ENCODE measurements around the gene ADAMTS12.

The ADAMTS12 gene

DNA sequence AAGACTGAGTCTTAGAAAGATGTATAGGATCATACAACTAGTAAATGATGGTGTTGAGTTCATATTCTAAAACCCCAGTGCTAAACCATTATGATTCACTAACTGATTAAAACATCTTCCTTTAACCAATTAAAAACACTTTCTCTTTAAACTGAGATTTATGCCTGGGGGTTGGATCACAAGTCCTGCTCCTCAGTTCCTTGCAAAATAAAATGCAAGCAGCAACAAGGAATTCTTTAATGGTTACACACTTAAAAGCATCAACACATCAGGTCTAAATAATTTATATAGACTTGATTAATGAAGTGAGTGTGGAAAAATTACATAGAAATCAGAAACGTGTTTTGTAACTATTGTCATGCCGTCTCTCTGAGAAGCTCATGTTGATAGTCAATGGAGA is 261.8 kb downstream of the ADAMTS12 start:
- TF ChIP-seq, protein P1, sequence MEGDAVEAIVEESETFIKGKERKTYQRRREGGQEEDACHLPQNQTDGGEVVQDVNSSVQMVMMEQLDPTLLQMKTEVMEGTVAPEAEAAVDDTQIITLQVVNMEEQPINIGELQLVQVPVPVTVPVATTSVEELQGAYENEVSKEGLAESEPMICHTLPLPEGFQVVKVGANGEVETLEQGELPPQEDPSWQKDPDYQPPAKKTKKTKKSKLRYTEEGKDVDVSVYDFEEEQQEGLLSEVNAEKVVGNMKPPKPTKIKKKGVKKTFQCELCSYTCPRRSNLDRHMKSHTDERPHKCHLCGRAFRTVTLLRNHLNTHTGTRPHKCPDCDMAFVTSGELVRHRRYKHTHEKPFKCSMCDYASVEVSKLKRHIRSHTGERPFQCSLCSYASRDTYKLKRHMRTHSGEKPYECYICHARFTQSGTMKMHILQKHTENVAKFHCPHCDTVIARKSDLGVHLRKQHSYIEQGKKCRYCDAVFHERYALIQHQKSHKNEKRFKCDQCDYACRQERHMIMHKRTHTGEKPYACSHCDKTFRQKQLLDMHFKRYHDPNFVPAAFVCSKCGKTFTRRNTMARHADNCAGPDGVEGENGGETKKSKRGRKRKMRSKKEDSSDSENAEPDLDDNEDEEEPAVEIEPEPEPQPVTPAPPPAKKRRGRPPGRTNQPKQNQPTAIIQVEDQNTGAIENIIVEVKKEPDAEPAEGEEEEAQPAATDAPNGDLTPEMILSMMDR (IDR thresholded peaks at IDR 0.05), result no peak
- Histone ChIP-seq H2AFZ (no peak overlapping the region), H3K4me1 (no peaks in the 10 kb centered on the region), H3K4me2 (ENCODE audit: low read length) (no peak overlapping the region), H3K4me3 (ENCODE audit: low read depth, low read length) (no peak overlapping the region), H3K9ac (no peak overlapping the region), H3K27me3 (ENCODE audit: control insufficient read depth, insufficient read depth, low read length) (no peaks in the 10 kb centered on the region), H3K27ac (no peak overlapping the region), H3K79me2 (no peaks in the 10 kb centered on the region), H3K9me3 (ENCODE audit: control insufficient read depth, low read length) (no peaks in the 10 kb centered on the region), H3K36me3 (ENCODE audit: control insufficient read depth, insufficient read depth, low read length) (no peaks in the 10 kb centered on the region)

DNA sequence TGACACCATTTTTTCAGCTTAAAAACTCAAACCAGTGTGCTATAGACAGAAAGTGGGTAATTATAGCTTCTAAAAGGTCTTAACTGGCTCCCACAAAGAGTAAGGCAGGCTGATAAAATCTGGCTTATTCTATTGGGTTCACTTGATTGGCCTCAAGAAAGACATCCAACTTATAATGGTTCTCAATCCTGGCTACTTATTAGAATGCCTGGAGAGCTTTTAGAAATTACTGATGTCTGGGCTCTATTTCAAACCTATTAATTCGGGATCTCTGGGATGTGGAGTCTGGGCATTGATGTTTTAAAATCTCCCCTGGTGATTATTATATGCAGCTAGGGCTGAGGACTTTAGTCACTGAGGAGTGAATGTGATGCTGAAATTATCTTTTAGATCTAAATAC is 263.0 kb downstream of the ADAMTS12 start:
- Histone ChIP-seq H3K4me3 (ENCODE audit: low read depth, low read length) (no peak overlapping the region), H3K27me3 (ENCODE audit: control insufficient read depth, insufficient read depth, low read length) (no peaks in the 10 kb centered on the region)

DNA sequence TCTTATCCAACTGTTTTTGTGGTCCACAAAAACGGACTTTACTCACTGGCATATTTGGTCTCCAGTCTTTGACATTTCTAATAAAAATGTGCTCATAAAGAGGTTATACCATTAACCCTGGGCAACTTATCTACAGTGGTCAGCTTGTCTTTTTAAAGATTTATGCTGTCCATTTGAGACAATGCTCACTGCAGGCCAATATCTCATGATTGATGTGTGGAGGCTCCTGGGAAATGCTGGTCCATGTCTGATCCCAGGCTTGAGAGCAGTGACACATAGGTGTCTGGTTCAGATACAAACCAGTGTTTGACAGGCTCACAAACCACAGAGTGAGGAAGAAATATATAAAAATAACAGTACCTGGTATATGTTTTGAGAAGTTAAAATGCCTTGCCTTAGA is 270.3 kb downstream of the ADAMTS12 start:
- Histone ChIP-seq H3K79me2 (no peaks in the 10 kb centered on the region), H3K4me2 (ENCODE audit: low read length) (no peak overlapping the region), H3K9ac (no peak overlapping the region), H3K36me3 (ENCODE audit: control insufficient read depth, insufficient read depth, low read length) (no peaks in the 10 kb centered on the region), H2AFZ (no peak overlapping the region), H3K4me3 (ENCODE audit: low read depth, low read length) (no peak overlapping the region), H3K9me3 (ENCODE audit: control insufficient read depth, low read length) (no peaks in the 10 kb centered on the region), H3K27me3 (ENCODE audit: control insufficient read depth, insufficient read depth, low read length) (no peaks in the 10 kb centered on the region), H3K4me1 (no peaks in the 10 kb centered on the region), H3K27ac (no peak overlapping the region)
- TF ChIP-seq, protein P1 (IDR thresholded peaks at IDR 0.05), result no peak

More for the DNA sequence above, 263.0 kb downstream of the ADAMTS12 start:
- Histone ChIP-seq H3K9ac (no peak overlapping the region), H3K79me2 (no peaks in the 10 kb centered on the region), H3K9me3 (ENCODE audit: control insufficient read depth, low read length) (no peaks in the 10 kb centered on the region), H3K4me2 (ENCODE audit: low read length) (no peak overlapping the region), H3K27ac (no peak overlapping the region), H2AFZ (no peak overlapping the region), H3K4me1 (no peaks in the 10 kb centered on the region), H3K36me3 (ENCODE audit: control insufficient read depth, insufficient read depth, low read length) (no peaks in the 10 kb centered on the region)
- TF ChIP-seq, protein P1 (IDR thresholded peaks at IDR 0.05), result no peak

DNA sequence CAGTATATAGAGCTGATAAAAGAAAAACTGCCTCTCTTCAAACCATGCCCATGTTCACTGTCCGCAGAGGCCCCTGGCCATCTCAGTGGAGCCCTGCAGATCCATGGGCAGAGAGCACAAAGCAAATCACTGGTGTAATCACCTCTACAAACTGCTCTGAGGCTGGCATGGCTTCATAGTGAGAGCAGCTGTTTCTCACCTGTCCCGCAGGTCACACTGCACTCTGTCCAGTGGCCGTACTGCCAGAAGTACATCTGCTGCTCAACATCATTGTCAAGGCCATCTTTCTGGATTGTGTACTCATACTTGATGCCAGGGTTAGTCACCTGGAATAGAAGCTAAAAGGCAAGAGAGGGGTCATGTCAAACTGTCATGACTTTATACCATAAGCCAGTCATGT is 277.8 kb downstream of the ADAMTS12 start:
- Histone ChIP-seq H3K79me2 (no peaks in the 10 kb centered on the region), H3K36me3 (ENCODE audit: control insufficient read depth, insufficient read depth, low read length) (no peaks in the 10 kb centered on the region), H3K9ac (no peak overlapping the region), H3K4me2 (ENCODE audit: low read length) (no peak overlapping the region), H3K4me1 (no peaks in the 10 kb centered on the region), H3K9me3 (ENCODE audit: control insufficient read depth, low read length) (no peaks in the 10 kb centered on the region), H3K27ac (no peak overlapping the region), H3K27me3 (ENCODE audit: control insufficient read depth, insufficient read depth, low read length) (no peaks in the 10 kb centered on the region), H2AFZ (no peak overlapping the region), H3K4me3 (ENCODE audit: low read depth, low read length) (no peak overlapping the region)
- TF ChIP-seq, protein P1 (IDR thresholded peaks at IDR 0.05), result no peak

DNA sequence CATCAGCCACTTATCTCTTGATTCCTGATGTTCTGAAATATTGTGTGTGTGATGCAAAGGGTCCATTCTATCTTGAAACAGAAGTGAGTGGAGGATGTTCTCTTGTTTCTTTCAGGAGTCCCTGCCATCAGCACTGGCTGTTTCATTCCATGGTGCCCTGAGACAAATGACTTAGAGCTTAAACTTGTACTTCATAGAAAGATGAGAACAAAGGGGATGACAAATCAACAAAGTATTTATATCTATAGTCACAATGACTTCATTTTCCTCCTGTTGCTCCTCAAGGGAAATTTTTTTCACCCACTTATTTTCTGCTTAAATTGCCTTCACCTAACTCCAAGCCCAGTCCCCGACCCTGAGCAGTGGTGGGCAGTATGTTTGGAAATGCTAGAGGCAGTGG is 279.4 kb downstream of the ADAMTS12 start:
- H3K27ac ChIP-seq, result no peak overlapping the region
- H3K27me3 ChIP-seq (ENCODE audit: control insufficient read depth, insufficient read depth, low read length), result no peaks in the 10 kb centered on the region
- no peaks in the 10 kb centered on the region for H3K79me2 ChIP-seq
- H3K4me1 ChIP-seq, result no peaks in the 10 kb centered on the region
- no peaks in the 10 kb centered on the region for H3K9me3 ChIP-seq (ENCODE audit: control insufficient read depth, low read length)
- no peak overlapping the region for H2AFZ ChIP-seq
- no peak overlapping the region for H3K4me2 ChIP-seq (ENCODE audit: low read length)
- no peaks in the 10 kb centered on the region for H3K36me3 ChIP-seq (ENCODE audit: control insufficient read depth, insufficient read depth, low read length)
- H3K9ac ChIP-seq, result no peak overlapping the region
- TF ChIP-seq, protein P1 (IDR thresholded peaks at IDR 0.05), result no peak
- H3K4me3 ChIP-seq (ENCODE audit: low read depth, low read length), result no peak overlapping the region
